Thyroid gland (tissue), 4 donors: ENCODE results near the gene SEMA4C. TPM values are rescaled to one million over a fixed set of nuclear protein-coding genes. Genes with fewer than 3 reads are reported as not detected.

ENCODE experiments used
- DNase-seq, 2 donors: peaks; one replicate each; pipeline ENCODE4 v3.0.0-alpha.2; 2019
- H3K27ac ChIP-seq, 3 donors: fragments of 200-600 bp; sonication (generic); 1 replicate in 2 of 3; 2 replicates in 1 of 3; pipeline ENCODE4 v1.5.1; 2016 to 2019; ENCODE audit warnings: mild to moderate bottlenecking in 1 of 3, moderate library complexity in 1 of 3
- H3K27me3 ChIP-seq: fragments of 200-600 bp; sonication (generic); one replicate; pipeline ENCODE4 v1.5.1; 2019
- H3K36me3 ChIP-seq, 2 donors: fragments of 200-600 bp; sonication (generic); one replicate each; pipeline ENCODE4 v1.5.1; 2016 to 2019
- H3K4me1 ChIP-seq, 2 donors: fragments of 200-600 bp; sonication (generic); one replicate each; pipeline ENCODE4 v1.5.1; 2017 to 2019
- H3K4me3 ChIP-seq, 3 donors: fragments of 200-600 bp; sonication (generic); replicated peaks in 1 of 3; 1 replicate in 2 of 3; 2 replicates in 1 of 3; pipeline ENCODE4 v1.5.1; 2016; ENCODE audit warnings: mild to moderate bottlenecking in 1 of 3
- H3K9me3 ChIP-seq: fragments of 200-600 bp; sonication (generic); one replicate; pipeline ENCODE4 v1.5.1; 2017
- CTCF ChIP-seq, 6 experiments: fragments of 200-600 bp in 3 of 6; fragments of 450-650 bp in 3 of 6; sonication (generic) in 3 of 6; IDR thresholded peaks; one replicate each; pipeline ENCODE4 v1.5.1; 2016 to 2019; ENCODE audit warnings: antibody characterized with exemption in 6 of 6, mild to moderate bottlenecking in 2 of 6, inconsistent platforms in 1 of 6, moderate library complexity in 1 of 6
- POLR2A ChIP-seq, 2 donors: fragments of 450-650 bp; IDR thresholded peaks; one replicate each; pipeline ENCODE4 v1.6.1; 2017; ENCODE audit warnings: antibody characterized with exemption in 2 of 2, mild to moderate bottlenecking in 2 of 2, moderate library complexity in 1 of 2
- WGBS, 2 donors: methylation state at CpG; one replicate each; pipeline ENCODE4 v1.1.5; 2017; 5-methylcytosine and 5-hydroxymethylcytosine counted together
- intact Hi-C: fragments of 100-400 bp; cut with DNase I; formaldehyde crosslinking; loops from one replicate; pipeline ENCODE4 v1.15.1; 2023
- total RNA-seq, 4 donors: library from RNA; depleted of rRNA; stranded (reverse); fragments of >200 nt; gene quantifications; one replicate each; pipeline ENCODE4 v1.2.3, GENCODE V29; 2016

SEMA4C gene
- total RNA-seq, 4 donors from 2014 or later = 14.5 to 21.7 (median 19.3) TPM

GRCh38 chr2:96873651-96874096 lies 3.8 kb upstream of the SEMA4C start:
- Histone ChIP-seq H3K27me3 (no peaks in the 10 kb centered on the region), H3K4me1 (peaks cover 0 to 23% of the 10 kb centered on the region in 2 donors), H3K36me3 (no peaks in the 10 kb centered on the region), H3K27ac (peak overlapping the region in 2 of 3 donors; percentile 28), H3K4me3 (no peak overlapping the region), H3K9me3 (no peaks in the 10 kb centered on the region)
- intact Hi-C loops = no loop called here
- WGBS, 2 donors = 52 to 77% methylated on average over 8 of the region's 8 CpGs
- TF ChIP-seq CTCF (IDR thresholded peaks at IDR 0.05) = no peak
- no peak for TF ChIP-seq POLR2A (IDR thresholded peaks at IDR 0.05)
- peak in 1 of 2 donors; percentile 33 for DNase-seq

- intact Hi-C loops = no loop called here
- Histone ChIP-seq H3K4me1 (peaks cover 5 to 28% of the 10 kb centered on the region in 2 donors), H3K27me3 (no peaks in the 10 kb centered on the region), H3K4me3 (no peak overlapping the region), H3K9me3 (no peaks in the 10 kb centered on the region), H3K36me3 (no peaks in the 10 kb centered on the region), H3K27ac (peak overlapping the region in 2 of 3 donors; percentile 7 to 28)
- TF ChIP-seq CTCF (IDR thresholded peaks at IDR 0.05) = no peak
- no peak for TF ChIP-seq POLR2A (IDR thresholded peaks at IDR 0.05)
- 78 to 82% methylated on average over 14 of the region's 14 CpGs for WGBS, 2 donors
- no peak for DNase-seq
Observed at GRCh38 chr2:96872591-96873349, 2.9 kb upstream of the SEMA4C start.

- peaks cover 3 to 4% of the 10 kb centered on the region in 2 donors for H3K36me3 ChIP-seq
- peaks cover 11 to 47% of the 10 kb centered on the region in 2 donors for H3K4me1 ChIP-seq
- peak; percentile 59 to 65 for DNase-seq
- H3K4me3 ChIP-seq = peak overlapping the region in 2 of 3 donors; percentile 99 to 100
- no peak for TF ChIP-seq CTCF (IDR thresholded peaks at IDR 0.05)
- TF ChIP-seq POLR2A (IDR thresholded peaks at IDR 0.05) = peak in 1 of 2 donors; percentile 15
- no peaks in the 10 kb centered on the region for H3K9me3 ChIP-seq
- H3K27me3 ChIP-seq = no peaks in the 10 kb centered on the region
- 29 to 30% methylated on average over 9 to 13 of the region's 13 CpGs for WGBS, 2 donors
- H3K27ac ChIP-seq = peak overlapping the region; percentile 92 to 97 (median 93)
- intact Hi-C loops = no loop called here
Observed at GRCh38 chr2:96870626-96871255, 861 bp upstream of the SEMA4C start.

GRCh38 chr2:96869281-96869821 lies 529 bp downstream of the SEMA4C start:
- WGBS, 2 donors = 0% methylated on average over 9 of the region's 64 CpGs; no CpG with 5 or more reads in 1 of the 2 donors
- peak; percentile 74 to 77 for DNase-seq
- Histone ChIP-seq H3K4me1 (peaks cover 11 to 53% of the 10 kb centered on the region in 2 donors), H3K9me3 (no peaks in the 10 kb centered on the region), H3K4me3 (peak overlapping the region; percentile 77 to 100 (median 99)), H3K27me3 (no peaks in the 10 kb centered on the region), H3K36me3 (peaks cover 16% of the 10 kb centered on the region in 2 donors), H3K27ac (peak overlapping the region; percentile 92 to 97 (median 93))
- intact Hi-C loops = no loop called here
- TF ChIP-seq CTCF (IDR thresholded peaks at IDR 0.05) (no peak), POLR2A (IDR thresholded peaks at IDR 0.05) (no peak)
